PC-3 (cell line): ENCODE data around the gene ACOXL. TPM values are rescaled to one million over a fixed set of nuclear protein-coding genes. Genes with fewer than 3 reads are reported as not detected.

Experiments used
- ATAC-seq: fragments of 200-7000 bp; cut with Tn5 transposase; 2 replicates; pipeline ENCODE4 v1.9.1; 2020; ENCODE audit warnings: mild to moderate bottlenecking, moderate library complexity
- BruUV-seq: library from RNA; stranded (reverse); fragments of 400-500 nt; replicated peaks from 2 replicates; lab custom pipeline; 2021; lab: Mats Ljungman, UMichigan
- CTCF ChIA-PET: fragments of 300-600 bp; sonication (Branson Sonifier 250); formaldehyde crosslinking; loops from one replicate; lab custom pipeline; 2022; ENCODE audit warnings: antibody characterized with exemption; lab: Charles Lee
- POLR2A ChIA-PET: fragments of 300-600 bp; sonication (Branson Sonifier 250); formaldehyde crosslinking; loops from one replicate; lab custom pipeline; 2022; ENCODE audit warnings: antibody characterized with exemption; ENCODE audit not compliant: unreplicated experiment; lab: Charles Lee
- DNase-seq: peaks from one replicate; pipeline ENCODE4 v3.0.0-alpha.2; 2015
- H2AFZ ChIP-seq: fragments of 300-600 bp; sonication (generic); 2 replicates; pipeline ENCODE4 v1.6.0; 2016; ENCODE audit warnings: antibody characterized with exemption, low read length
- H3F3A ChIP-seq: fragments of 300-600 bp; sonication (generic); one replicate; pipeline ENCODE4 v1.6.0; 2017; ENCODE audit warnings: antibody characterized with exemption, low read length, control low read depth, mild to moderate bottlenecking; ENCODE audit not compliant: unreplicated experiment
- H3K27ac ChIP-seq: fragments of 300-600 bp; sonication (generic); 2 replicates; pipeline ENCODE4 v1.5.1; 2016; ENCODE audit warnings: mild to moderate bottlenecking, low read length
- H3K27me3 ChIP-seq: fragments of 300-600 bp; sonication (generic); 2 replicates; pipeline ENCODE4 v1.6.1; 2016; ENCODE audit warnings: low read length, mixed read lengths
- H3K36me3 ChIP-seq: fragments of 300-600 bp; sonication (generic); 2 replicates; pipeline ENCODE4 v1.6.1; 2016; ENCODE audit warnings: low read depth, mixed run types, low read length, mixed read lengths
- H3K4me1 ChIP-seq: fragments of 300-600 bp; sonication (generic); 2 replicates; pipeline ENCODE4 v1.5.1; 2016; ENCODE audit warnings: low read length; ENCODE audit not compliant: insufficient read depth
- H3K4me2 ChIP-seq: fragments of 300-600 bp; sonication (generic); 2 replicates; pipeline ENCODE4 v1.6.0; 2016; ENCODE audit warnings: low read length
- H3K4me3 ChIP-seq: fragments of 300-600 bp; sonication (generic); 2 replicates; pipeline ENCODE4 v1.5.1; 2016; ENCODE audit warnings: mild to moderate bottlenecking, low read length, mixed read lengths
- H3K79me2 ChIP-seq: fragments of 300-600 bp; sonication (generic); 2 replicates; pipeline ENCODE4 v1.6.1; 2017; ENCODE audit warnings: low read length, mixed read lengths
- H3K9ac ChIP-seq: fragments of 300-600 bp; sonication (generic); 2 replicates; pipeline ENCODE4 v1.6.0; 2016; ENCODE audit warnings: mild to moderate bottlenecking, low read length
- H3K9me2 ChIP-seq: fragments of 300-600 bp; sonication (generic); replicated peaks from 2 replicates; pipeline ENCODE4 v1.6.1; 2016; ENCODE audit warnings: mixed run types, low read length, mixed read lengths
- H3K9me3 ChIP-seq: fragments of 300-600 bp; sonication (generic); 2 replicates; pipeline ENCODE4 v1.6.1; 2016; ENCODE audit warnings: low read length, mixed read lengths
- H4K20me1 ChIP-seq: fragments of 300-600 bp; sonication (generic); 2 replicates; pipeline ENCODE4 v1.6.1; 2016; ENCODE audit warnings: low read length, mixed read lengths
- CTCF ChIP-seq: fragments of 300-600 bp; sonication (generic); conservative IDR thresholded peaks from 2 replicates; pipeline ENCODE4 v1.5.1; 2017; ENCODE audit warnings: antibody characterized with exemption, low read depth, mild to moderate bottlenecking, low read length
- EZH2 ChIP-seq: fragments of 300-600 bp; sonication (generic); IDR thresholded peaks from one replicate; pipeline ENCODE4 v1.6.1; 2017; ENCODE audit warnings: antibody characterized with exemption, mild to moderate bottlenecking, low read length; ENCODE audit not compliant: unreplicated experiment
- EZH2phosphoT487 ChIP-seq: fragments of 300-600 bp; sonication (generic); IDR thresholded peaks from 2 replicates; pipeline ENCODE4 v1.6.1; 2018; ENCODE audit warnings: mild to moderate bottlenecking, antibody characterized with exemption, low read length, borderline replicate concordance
- intact Hi-C: fragments of 100-400 bp; cut with micrococcal nuclease; formaldehyde crosslinking; loops from 2 replicates; pipeline ENCODE4 v1.9.0; 2023
- total RNA-seq: library from RNA; depleted of rRNA; stranded (reverse); fragments of >200 nt; gene quantifications from 2 replicates; pipeline ENCODE4 v1.2.3, GENCODE V29; 2014

Gene ACOXL
- total RNA-seq, 1 experiment from 2014 or later, result 16.3 TPM

GRCh38 chr2:110870545-110870944 lies 138.2 kb downstream of the ACOXL start:
- H3K27ac ChIP-seq, result no peak overlapping the region
- H3K9ac ChIP-seq, result no peak overlapping the region
- no peaks in the 10 kb centered on the region for H3K36me3 ChIP-seq
- intact Hi-C loops, result no loop called here
- DNase-seq (no peak), ATAC-seq (no peak)
- no peaks in the 10 kb centered on the region for H3K79me2 ChIP-seq
- ChIA-PET POLR2A (no interaction called here), CTCF (no interaction called here)
- TF ChIP-seq CTCF (no peak), EZH2phosphoT487 (no peak)
- no peak overlapping the region for H3K4me2 ChIP-seq
- no peaks in the 10 kb centered on the region for H3K9me3 ChIP-seq
- peaks cover 28% of the 10 kb centered on the region for H3K4me1 ChIP-seq
- no peaks in the 10 kb centered on the region for H4K20me1 ChIP-seq
- no peaks in the 10 kb centered on the region for H3K9me2 ChIP-seq
- BruUV-seq, result no TSS peak
- H3F3A ChIP-seq, result no peaks in the 10 kb centered on the region
- no peak overlapping the region for H3K4me3 ChIP-seq
- H3K27me3 ChIP-seq, result no peaks in the 10 kb centered on the region
- H2AFZ ChIP-seq, result no peak overlapping the region

GRCh38 chr2:110871637-110872036 lies 139.3 kb downstream of the ACOXL start:
- Histone ChIP-seq H3K27ac (no peak overlapping the region), H2AFZ (no peak overlapping the region), H3K4me2 (no peak overlapping the region), H3K4me3 (no peak overlapping the region), H3K27me3 (no peaks in the 10 kb centered on the region), H3K9me3 (no peaks in the 10 kb centered on the region), H3F3A (no peaks in the 10 kb centered on the region), H3K9me2 (no peaks in the 10 kb centered on the region), H4K20me1 (no peaks in the 10 kb centered on the region), H3K36me3 (no peaks in the 10 kb centered on the region; the same call in 1 of the 2 replicates), H3K79me2 (no peaks in the 10 kb centered on the region), H3K4me1 (peaks cover 18% of the 10 kb centered on the region), H3K9ac (no peak overlapping the region)
- intact Hi-C loops, result no loop called here
- BruUV-seq, result no TSS peak
- no peak for TF ChIP-seq EZH2phosphoT487
- no peak for DNase-seq
- CTCF ChIA-PET, result no interaction called here
- ATAC-seq, result no peak
- POLR2A ChIA-PET, result no interaction called here

- H3K9me2 ChIP-seq, result no peaks in the 10 kb centered on the region
- H4K20me1 ChIP-seq, result no peaks in the 10 kb centered on the region
- H2AFZ ChIP-seq, result no peak overlapping the region
- H3K27me3 ChIP-seq, result no peaks in the 10 kb centered on the region
- DNase-seq, result no peak
- H3K9ac ChIP-seq, result no peak overlapping the region
- intact Hi-C loops, result no loop called here
- BruUV-seq, result no TSS peak
- ATAC-seq, result no peak
- H3K27ac ChIP-seq, result no peak overlapping the region
- H3K79me2 ChIP-seq, result no peaks in the 10 kb centered on the region
- no peak overlapping the region for H3K4me2 ChIP-seq
- H3K9me3 ChIP-seq, result no peaks in the 10 kb centered on the region
- no peak overlapping the region for H3K4me3 ChIP-seq
- CTCF ChIA-PET, result no interaction called here
- POLR2A ChIA-PET, result no interaction called here
- H3K36me3 ChIP-seq, result no peaks in the 10 kb centered on the region; the same call in 1 of the 2 replicates
- H3F3A ChIP-seq, result no peaks in the 10 kb centered on the region
- no peak for TF ChIP-seq EZH2
- TF ChIP-seq EZH2phosphoT487, result no peak
- no peak for TF ChIP-seq CTCF
- H3K4me1 ChIP-seq, result peaks cover 15% of the 10 kb centered on the region
Measured at GRCh38 chr2:110872521-110872920, 140.1 kb downstream of the ACOXL start.
